Measurements from ENCODE around the gene FIGN.

The FIGN gene

DNA sequence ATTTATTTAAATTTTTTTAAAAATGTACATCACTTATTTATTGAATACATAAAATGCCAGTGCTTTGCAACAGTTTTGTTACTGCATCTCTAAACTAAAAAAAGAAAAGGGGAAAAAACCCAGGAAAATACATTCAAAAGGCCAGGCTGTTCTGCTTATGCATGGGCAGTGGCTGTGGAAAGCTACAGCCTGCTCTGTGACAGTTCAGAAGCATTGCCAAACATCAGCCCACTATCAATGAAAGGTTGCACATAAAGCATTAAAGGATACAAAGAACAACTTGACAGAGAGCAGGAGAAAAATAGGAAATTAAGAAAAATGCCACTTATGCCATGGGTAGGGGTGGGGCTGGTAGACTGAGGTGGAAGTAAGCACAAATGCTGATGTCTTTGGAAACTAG lies 128.2 kb downstream of the FIGN start:
- no peak for DNase-seq

DNA sequence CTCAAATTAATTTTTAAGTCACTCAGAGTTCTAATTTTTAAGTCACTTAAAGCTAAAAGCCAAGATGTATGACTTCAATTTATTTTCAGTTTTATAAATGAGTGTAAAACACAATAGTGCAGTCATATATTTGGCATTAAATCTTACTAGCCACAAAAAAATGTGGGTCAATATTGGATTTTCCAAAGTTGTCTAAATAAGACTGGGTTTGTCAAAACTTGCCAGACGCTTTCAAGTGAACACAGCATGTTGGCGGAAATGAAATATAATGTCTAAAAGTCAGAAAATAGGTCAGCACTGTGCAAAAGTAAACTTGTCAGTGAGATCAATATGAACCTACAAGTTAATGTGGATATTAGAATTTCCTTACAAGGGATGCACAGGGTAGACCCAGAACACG lies 128.9 kb downstream of the FIGN start:
- DNase-seq = no peak

DNA sequence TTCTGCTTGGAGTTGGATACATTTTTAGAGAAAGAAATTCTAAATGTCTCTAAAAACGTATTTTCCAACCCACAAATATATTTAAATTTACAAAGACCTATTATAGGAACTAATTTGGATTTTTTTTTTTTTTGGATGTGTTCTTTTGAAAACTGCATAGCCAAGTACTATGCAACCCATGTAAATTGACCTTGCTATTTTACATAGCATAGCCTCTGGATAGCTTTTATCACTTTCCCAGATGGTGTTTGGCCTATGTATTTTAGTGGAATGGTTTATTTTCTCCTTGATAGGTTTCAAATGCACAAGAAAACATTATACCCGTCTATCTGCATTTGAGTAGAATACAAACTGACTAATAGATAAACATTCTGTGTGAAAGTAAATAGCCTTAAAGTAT lies 130.0 kb downstream of the FIGN start:
- no peak for DNase-seq

DNA sequence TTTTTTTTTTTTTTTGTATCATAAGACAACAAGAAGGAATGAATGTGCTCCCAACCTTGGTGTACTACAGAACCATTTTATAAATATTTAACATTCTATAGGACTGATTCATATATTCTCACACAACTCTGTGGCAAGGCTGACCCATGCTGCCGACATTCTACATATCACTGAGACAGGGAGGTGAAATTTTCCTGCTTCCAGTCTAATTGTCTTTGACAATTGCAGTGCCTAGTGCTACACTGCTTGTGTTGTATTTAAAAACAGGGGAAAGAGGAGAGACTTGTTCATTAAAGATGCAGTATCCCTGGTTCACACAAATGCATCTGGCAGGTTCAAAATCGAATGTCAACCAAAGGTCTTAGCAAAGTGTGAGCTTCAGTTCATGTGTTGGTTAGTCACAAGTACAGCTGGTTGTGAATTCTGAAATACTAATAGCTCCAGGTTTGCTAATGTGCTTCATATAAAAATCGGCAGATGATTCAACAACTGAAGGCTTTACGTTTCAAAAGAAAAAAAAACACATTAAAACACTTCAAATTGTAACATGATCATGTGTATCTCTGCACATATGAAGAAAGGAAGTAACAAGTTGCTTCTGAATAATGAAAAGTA lies 130.8 kb downstream of the FIGN start:
- DNase-seq = no peak

DNA sequence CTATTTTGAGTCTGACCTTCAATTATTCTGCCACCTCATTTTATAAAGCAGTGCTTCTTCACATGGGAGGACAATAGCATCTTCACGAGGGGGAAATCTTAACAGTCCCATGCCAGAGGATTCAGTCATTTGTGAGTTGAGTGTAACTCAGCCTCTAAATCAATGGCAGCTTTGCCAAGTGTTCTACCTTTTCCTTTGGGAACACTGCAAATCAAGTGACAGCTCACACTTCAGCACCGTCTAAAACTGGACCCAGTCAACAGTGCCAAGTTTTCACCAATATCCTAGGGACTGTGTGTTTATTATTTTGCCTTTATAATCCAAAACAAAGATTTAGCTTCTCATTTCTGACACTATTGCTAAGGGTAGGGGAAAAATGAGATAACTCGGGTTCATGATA lies 133.6 kb downstream of the FIGN start:
- no peak for DNase-seq

DNA sequence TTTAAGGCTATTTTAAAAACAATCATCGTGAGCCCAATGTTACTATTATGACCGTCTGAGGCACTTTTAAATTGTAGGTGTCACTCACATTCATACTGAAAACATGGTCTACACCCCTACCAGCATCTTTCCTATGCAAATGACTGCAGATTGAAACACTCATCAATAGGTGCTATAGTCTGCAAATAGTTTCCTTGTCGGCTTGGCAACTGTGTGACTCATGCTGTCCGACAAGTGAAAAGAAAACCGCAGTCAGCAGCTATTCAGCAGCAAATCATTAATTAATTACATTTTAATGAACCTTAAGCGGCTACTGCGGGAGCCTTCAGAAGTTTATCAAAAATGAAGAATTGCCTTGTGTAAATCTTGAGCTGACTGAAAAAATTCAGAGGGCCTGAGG lies 134.4 kb downstream of the FIGN start:
- no peak for DNase-seq

DNA sequence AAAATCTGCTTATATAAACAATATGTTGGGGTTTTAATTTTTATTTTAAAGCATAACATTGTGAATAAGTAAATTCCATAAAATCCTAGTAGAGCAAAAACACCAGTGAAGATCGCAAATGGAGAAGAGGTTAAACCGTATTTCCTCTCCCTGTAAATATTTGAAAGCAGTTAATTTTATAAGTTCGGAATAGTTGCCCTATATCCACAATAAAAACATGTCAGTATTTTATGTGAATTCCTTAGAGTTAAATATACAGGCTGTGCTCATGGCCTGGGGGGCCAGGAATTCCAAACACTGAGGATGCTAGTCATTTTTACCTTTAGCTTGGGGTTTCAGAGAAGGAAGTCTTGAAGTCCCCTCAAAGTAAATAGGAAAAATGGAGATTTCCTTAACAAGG lies 135.0 kb downstream of the FIGN start:
- DNase-seq = no peak

DNA sequence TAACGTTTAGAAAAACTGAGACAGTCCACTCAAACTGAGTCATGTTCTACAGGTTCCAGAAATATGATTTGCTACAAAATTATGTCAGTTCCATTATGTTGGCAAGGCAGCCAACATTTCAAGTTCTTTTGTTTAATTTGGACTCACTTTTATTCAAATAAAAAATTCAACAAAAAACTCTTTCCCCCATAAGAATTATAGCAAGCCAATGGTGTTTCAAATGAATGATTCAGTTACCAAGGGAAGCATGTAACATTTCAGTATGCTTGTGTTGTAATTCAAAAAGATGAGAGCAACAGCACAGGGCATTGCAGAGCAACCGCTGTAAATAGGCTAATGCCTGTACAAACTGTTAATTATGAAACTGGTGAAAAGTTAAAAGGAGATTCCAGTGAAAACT lies 140.8 kb downstream of the FIGN start:
- DNase-seq = no peak

DNA sequence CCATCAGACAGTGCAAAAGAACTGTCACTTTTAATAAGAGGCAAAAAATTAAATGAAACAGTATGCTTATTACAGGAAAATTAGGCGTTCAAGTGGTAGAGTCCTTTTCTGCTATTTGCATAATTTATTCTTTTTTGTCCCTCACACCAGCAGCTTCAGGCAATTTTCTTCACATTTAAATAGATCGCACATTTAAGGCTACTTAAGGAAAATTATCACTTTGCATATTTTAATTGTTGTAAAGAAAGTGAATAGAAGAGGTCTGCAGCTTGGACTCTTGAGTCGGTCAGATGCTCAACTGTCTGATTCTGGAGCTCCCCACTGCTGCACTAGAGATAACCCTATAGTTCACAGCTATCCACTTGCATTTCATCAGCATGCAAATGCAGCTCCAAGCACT lies 141.3 kb downstream of the FIGN start:
- no peak for DNase-seq

DNA sequence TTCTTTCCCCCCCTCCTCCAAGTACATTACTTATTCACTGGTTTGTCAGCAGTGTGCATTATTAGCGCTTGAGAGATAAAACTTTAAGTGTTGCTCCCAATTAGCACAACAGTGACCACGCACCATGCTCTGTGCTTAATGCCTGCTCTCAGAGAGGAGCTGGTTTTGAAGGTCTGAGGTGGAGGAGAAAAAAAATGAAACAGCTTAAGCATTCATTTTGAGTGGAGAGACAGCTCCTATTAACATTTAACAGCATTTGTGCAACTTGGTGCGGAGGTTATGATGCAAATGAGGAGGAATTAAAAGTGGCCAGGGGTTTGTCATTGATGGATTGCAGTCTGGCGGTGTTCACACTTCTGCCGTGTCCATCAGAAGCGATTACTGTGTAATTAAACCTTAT lies 141.8 kb downstream of the FIGN start:
- no peak for DNase-seq

DNA sequence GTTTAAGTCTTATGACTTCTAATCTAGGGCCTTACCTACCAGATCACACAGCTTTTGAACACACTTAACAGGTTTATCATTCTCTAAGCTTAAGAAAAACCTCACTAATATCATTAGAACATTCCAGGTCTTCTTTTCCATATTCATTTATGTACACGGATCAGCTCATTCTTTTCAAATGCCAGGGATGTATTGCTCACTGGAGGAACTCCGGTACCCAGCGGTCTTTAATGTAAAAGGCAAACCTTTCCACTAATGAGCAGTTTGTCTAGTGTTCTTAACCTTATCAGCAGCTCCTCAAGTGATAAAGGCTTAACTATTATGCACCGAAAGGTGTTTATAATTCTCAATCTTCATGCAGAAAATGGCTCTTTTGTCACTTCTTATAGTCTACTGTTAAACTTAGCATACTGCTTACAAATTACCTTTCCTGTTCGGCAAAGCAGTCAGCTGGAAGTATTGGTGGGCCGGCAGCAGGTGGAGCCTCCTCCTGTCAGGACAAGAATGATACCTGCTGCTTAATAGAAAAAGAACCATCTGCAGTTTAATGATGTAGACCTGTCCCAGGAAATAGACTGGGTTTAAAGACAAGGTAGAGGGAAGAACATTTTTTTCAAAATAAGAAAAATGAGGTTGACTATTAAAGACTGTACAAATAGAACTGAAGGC lies 142.7 kb downstream of the FIGN start:
- DNase-seq = no peak

DNA sequence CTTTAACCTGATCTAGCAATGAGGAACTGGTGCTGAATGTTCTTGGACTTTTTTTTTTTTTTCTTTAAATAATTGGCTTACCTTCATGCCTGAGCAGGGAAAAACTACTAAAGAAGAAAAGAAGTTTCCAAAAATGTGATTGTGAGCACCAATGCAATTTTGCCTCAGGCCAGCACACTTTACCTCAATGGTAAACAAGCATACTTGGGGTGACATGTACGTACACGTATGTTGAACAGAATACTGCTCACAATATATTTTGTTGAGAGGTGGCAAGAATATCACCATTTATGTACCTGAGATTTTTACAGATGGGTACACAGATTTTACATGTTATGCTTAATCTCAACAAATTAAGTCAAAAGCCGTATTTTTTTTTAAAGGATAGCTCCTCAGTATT lies 144.3 kb downstream of the FIGN start:
- DNase-seq = no peak

DNA sequence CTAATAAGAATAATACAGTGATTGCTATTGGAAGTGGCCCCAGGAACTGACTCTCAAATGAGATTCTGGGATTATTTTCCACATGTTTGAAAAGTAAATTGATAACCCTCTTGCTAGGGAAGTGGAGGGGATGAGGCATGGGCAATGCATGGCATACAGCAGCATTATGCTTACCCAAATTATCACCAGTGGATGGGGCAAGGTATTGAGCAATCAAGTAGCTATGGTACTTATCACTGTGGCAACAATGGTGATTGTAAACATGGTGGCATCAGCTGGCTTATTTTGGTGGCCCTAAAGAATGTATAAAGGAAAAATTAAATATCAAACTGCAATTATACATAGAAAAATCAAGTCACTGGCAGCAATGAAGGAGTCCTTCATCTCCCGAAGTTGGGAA lies 155.1 kb downstream of the FIGN start:
- no peak for DNase-seq

DNA sequence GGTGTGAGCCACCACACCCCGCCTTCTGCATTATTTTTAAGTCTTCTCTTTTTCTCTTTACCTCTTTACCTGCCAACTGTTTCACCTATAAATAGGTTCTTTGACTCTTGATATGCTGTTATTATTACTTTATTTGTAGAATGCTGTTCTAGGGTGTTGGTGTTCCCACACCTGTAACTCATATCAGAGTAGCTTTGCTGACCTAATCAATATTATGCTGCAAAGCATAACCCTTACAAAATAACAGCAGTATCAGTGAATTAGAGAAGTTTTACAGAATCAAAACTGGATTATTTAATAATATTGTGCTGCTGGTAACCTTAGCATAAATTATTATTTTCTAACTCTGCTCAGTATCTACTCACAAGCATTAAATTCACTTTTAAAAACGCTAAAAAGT lies 161.5 kb downstream of the FIGN start:
- DNase-seq = no peak

DNA sequence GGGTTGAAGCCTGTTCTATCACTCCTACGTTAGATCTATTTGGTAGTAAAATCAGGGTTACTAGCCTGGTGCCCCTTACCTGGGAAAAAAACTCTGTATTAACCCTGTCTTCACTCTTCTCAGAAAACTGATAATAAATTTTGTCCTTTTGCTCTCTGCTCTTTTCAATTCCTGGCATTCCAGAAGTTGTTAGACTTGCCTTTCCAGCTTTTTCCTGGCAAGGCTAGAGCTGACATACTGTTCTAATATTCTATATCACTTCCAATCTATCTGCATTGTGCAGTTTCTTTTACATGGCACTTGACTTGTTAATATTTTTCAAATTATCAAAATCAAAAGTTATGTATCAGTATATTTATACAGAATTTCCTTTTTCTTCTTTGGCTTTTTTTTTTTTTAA lies 162.2 kb downstream of the FIGN start:
- DNase-seq = no peak

DNA sequence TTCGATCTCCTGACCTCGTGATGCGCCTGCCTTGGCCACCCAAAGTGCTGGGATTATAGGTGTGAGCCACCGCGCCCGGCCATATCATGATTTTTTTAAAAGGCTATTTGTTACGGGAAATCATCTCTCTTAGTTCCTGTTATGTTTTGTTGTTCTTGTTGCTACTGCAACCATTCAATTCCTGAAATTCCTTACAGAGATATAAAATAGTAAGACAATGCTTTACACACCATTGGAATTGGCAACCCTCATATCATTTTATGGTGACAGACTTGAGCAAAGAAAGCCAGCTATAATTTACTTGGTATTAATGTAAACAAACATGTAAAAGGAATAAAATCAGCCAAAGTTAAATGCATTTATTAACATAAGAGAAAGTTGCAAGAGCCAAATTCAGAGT lies 163.0 kb downstream of the FIGN start:
- DNase-seq = no peak

DNA sequence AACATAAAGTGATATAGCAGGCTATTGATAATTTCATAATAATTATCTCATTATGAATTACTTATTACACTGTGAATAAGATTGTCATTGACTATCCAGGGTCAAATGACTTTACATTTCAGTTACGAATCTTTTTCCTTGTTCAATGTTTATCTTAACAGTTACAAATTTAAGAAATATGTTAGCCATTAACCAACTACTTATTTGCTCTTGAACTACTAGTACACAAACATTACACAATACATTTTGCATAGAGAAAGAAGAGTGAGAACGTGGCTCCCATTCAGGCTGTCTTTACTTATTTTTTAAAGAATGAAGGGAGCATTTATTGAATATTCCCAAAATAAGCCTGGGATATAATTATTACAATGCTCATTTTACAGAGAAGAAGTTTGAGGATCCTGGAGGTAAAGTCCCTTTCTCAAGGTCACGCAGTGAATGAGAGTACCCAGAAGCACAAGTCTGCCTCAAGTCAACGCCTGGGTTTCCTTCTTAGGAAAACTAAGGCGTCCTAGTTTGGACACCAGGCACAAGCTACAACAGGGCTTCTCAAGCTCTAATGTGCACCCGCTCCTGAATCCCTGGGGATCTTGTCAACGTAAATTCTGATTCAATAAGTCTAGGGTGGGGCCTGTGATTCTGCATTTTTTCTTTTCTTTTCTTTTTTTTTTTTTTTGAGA lies 164.2 kb downstream of the FIGN start:
- no peak for DNase-seq

DNA sequence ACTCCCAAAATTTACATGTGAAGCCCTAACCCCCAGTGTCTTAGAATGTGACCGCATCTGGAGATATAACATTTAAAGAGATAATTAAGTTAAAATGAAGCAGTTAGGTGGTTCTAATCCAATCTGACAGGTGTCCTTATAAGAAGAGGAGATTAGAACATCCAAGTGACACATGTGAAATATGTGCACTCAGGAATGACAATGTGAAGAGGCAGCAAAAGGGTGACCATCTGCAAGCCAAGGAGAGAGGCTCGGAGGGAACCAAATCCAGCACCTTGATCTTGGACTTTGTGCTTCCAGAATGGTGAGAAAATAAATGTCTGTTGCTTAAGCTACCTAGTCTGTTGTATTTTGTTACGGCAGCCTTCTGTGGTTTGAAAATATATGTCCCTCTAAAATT lies 165.4 kb downstream of the FIGN start:
- no peak for DNase-seq

DNA sequence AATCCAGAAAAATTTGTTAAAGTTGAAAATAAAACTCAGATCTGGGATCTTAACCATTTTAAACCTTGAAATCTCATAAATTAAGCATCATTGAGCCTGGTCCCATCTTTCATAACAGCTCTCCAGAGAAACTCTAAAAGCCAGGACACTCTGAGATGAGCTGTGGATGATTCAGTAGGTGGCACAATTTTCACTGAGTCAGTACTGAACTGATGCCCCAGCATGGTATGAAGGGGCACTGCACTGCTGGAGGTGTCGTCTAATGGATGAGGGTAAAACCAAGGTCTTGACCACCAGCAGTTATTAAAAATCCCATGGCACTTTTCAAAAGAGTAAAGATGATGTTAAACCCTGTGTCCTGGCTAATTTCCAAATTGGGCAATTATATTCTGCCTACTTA lies 170.6 kb downstream of the FIGN start:
- DNase-seq = no peak

DNA sequence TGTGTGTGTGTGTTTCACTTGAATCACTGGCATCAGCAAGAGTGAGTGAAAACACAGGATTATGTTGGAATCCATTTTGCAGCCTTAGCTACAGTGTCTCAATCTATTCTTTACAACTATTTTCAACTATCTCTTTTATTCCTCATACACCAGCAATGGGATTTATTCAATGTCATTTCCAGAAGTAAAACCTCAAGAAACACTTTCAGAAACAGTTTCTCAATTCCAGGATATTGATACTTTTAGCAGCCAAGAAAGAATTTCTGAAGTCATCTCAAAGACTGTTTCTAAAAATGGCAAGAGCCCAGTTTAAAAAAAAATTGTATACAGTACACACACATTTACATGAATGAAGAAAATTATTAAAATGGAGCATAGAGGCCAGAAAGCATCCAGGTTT lies 171.6 kb downstream of the FIGN start:
- no peak for DNase-seq

DNA sequence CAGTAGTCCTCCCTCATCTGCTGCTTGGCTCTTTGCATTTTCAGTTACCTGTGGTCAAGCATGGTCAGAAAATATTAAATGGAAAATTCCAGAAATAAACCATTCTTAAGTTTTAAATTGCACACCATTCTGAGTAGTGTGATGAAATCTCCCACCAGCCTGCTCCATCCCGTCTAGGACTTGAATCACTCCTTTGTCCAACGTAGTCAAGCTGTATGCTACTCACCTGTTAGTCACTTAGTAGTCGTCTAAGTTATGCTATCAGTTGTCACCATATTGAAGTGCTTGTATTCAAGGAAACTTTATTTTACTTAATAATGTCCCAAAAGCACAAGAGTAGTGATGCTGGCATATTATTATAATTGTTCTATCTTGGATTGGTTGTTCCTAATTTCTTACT lies 172.5 kb downstream of the FIGN start:
- DNase-seq = no peak

DNA sequence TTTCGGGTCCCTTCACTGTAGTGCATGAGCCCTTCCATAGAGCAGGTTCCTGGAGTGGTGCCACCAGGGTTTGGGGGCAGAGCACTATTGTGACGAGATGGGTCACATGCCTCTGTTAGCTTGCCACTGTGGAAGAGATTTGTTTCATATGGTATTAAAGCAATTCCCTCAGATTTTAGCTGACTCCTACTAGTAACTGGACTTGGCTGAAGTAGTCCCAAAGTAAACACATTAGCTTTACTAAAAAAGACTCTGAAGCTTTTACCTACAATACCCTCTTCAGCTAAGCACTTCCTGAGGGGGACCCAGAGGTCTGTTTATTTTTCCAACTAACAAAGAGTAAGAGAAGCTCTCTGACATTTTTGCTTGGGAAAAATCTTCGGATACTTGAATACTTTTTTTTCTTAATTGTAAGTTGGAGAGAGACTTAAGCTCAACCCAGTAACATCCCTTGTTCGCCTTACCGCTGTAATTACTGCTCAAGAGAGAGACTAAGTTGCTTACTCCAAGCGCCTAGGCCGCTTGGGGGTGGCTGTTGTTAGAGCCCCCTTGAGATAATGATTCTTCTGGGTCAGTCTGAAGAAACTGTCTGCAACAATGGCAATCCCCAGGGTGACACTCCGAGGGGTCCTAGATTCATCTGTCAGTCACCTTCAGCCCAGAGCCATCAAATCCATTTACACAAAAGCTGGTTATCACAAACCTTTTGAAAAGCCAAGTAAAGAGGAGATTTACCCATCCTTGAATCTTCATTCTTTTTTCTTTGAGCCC lies 177.4 kb downstream of the FIGN start:
- DNase-seq = no peak

DNA sequence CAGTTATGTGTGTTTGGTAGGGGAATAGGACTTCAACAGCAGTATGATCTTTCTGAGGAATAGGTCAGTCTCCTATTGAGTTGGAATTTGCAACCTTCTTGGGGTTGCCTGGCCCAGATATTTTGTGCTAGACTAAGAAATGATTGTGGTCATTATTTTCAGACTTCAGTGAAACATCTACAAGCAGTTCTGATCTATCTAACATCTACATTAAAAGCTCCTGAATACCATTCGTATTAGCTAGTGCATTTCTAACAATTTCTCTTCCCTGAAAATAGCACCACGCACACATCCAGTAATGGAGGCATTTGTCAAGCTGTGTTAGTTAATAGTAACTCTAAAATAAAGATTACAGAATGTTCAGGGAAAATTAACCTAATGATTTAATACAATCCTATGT lies 179.3 kb downstream of the FIGN start:
- no peak for DNase-seq

DNA sequence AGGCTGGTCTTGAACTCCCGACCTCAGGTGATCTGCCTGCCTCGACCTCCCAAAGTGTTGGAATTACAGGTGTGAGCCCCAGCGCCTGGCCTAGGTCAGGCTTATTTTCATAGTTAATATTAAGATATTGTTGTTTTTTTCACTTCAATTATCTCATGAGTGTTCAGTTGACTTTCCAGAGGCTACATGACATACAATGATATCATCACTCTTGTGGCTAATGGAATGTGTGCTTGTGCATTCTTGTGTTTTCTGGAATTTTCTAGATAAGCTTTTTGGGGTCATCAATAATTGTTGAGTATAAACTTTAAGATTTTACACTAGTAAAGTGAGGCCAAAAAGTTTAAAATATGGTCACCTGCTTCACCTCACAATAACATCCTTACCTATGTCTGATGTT lies 180.9 kb downstream of the FIGN start:
- no peak for DNase-seq

All from AML-193 (cell line).